Measurements from ENCODE around the gene COP1.

DNA sequence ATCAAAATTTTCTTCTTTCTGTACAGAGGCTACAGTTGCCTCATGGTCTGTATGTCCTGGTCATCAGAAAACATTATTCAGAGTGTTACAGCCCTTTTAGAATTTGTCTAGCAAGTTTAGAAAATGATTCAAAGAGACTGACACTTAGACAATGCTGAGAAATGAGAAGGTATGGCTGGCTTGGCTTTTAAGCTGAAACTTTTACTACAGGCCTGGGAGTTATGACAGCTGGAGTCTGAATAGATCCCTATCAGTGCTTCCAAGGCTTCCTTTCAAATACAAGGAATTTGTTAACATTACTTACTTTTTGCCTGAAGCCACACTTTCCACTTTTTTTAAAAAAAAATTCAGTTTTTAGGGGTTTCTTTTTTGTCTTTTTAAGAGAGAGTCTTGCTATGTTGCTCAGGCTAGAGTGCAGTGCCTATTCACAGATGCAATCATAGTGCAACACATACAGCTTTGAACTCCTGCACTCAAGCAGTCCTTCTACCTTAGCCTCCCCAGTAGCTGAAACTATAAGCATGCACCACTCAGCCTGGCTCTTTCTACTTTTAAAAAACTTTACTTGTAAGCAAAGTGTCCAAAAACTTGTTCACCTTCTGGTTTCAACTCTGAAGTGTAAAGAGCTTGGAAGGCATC, 10.5 kb upstream of the COP1 start:
- TF ChIP-seq, protein P1, sequence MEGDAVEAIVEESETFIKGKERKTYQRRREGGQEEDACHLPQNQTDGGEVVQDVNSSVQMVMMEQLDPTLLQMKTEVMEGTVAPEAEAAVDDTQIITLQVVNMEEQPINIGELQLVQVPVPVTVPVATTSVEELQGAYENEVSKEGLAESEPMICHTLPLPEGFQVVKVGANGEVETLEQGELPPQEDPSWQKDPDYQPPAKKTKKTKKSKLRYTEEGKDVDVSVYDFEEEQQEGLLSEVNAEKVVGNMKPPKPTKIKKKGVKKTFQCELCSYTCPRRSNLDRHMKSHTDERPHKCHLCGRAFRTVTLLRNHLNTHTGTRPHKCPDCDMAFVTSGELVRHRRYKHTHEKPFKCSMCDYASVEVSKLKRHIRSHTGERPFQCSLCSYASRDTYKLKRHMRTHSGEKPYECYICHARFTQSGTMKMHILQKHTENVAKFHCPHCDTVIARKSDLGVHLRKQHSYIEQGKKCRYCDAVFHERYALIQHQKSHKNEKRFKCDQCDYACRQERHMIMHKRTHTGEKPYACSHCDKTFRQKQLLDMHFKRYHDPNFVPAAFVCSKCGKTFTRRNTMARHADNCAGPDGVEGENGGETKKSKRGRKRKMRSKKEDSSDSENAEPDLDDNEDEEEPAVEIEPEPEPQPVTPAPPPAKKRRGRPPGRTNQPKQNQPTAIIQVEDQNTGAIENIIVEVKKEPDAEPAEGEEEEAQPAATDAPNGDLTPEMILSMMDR (IDR thresholded peaks at IDR 0.05), result no peak
- TF ChIP-seq POLR2A (IDR thresholded peaks at IDR 0.05), result no peak
